H1 (cell line): ENCODE data around the gene KLHDC7B. TPM values are rescaled to one million over a fixed set of nuclear protein-coding genes. Genes with fewer than 3 reads are reported as not detected.

ENCODE experiments used
- CTCF ChIA-PET: fragments of 300-600 bp; sonication (Branson Sonifier 250); formaldehyde crosslinking; loops from one replicate; lab custom pipeline; 2021; ENCODE audit not compliant: partially characterized antibody; lab: Charles Lee
- POLR2A ChIA-PET: fragments of 300-600 bp; sonication (Branson Sonifier 250); formaldehyde crosslinking; loops from one replicate; lab custom pipeline; 2021; ENCODE audit warnings: inconsistent platforms; ENCODE audit not compliant: partially characterized antibody; lab: Charles Lee
- DNase-seq, 2 experiments: peaks; one replicate each; pipeline versions ENCODE4 v3.0.0 to v3.0.0-alpha.2; 2010 to 2022; ENCODE audit warnings: low spot score in 2 of 2, low read depth in 1 of 2, mixed read lengths in 1 of 2
- FAIRE-seq: peaks from 2 replicates; lab custom pipeline; 2011; peaks lifted over from hg19 to GRCh38; lab: Jason Lieb, UNC
- H2AFZ ChIP-seq: 2 replicates; pipeline ENCODE4 v1.8.1; 2012; ENCODE audit warnings: low read length, inconsistent platforms
- H2AK5ac ChIP-seq: 2 replicates; pipeline ENCODE4 v1.6.1; 2013; ENCODE audit warnings: low read depth, low read length
- H2BK120ac ChIP-seq: replicated peaks from 2 replicates; pipeline ENCODE3; 2013; ENCODE audit warnings: low read depth, low read length, inconsistent platforms
- H2BK12ac ChIP-seq: 2 replicates; pipeline ENCODE4 v1.6.1; 2013; ENCODE audit warnings: low read depth, low read length
- H2BK15ac ChIP-seq: 2 replicates; pipeline ENCODE4 v1.6.1; 2013; ENCODE audit warnings: low read length
- H2BK20ac ChIP-seq: 2 replicates; pipeline ENCODE4 v1.6.1; 2013; ENCODE audit warnings: low read length
- H2BK5ac ChIP-seq: 2 replicates; pipeline ENCODE4 v1.6.1; 2013; ENCODE audit warnings: low read depth, low read length
- H3K14ac ChIP-seq: 2 replicates; pipeline ENCODE4 v1.6.1; 2013; ENCODE audit warnings: inconsistent platforms; ENCODE audit not compliant: insufficient read length
- H3K18ac ChIP-seq: 2 replicates; pipeline ENCODE4 v1.6.1; 2013; ENCODE audit warnings: low read length; ENCODE audit errors: extremely low read depth
- H3K23ac ChIP-seq: 2 replicates; pipeline ENCODE4 v1.6.1; 2013; ENCODE audit warnings: inconsistent platforms; ENCODE audit not compliant: insufficient read length
- H3K23me2 ChIP-seq: 2 replicates; pipeline ENCODE4 v1.6.1; 2013; ENCODE audit warnings: low read depth, low read length
- H3K27ac ChIP-seq: 2 replicates; pipeline ENCODE4 v1.6.1; 2011; ENCODE audit warnings: low read depth, low read length, inconsistent platforms
- H3K27me3 ChIP-seq, 4 experiments: replicated peaks in 1 of 4; 1 replicate in 1 of 4; 2 replicates in 3 of 4; pipeline versions ENCODE4 v1.6.1 to v1.8.1; 2011 to 2013; ENCODE audit warnings: low read length in 3 of 4, mild to moderate bottlenecking in 3 of 4, inconsistent platforms in 2 of 4, mixed read lengths in 2 of 4, moderate library complexity in 1 of 4; ENCODE audit not compliant: control insufficient read depth in 3 of 4, insufficient read depth in 3 of 4; ENCODE audit errors: extremely low read depth in 1 of 4
- H3K36me3 ChIP-seq, 4 experiments: 2 replicates each; pipeline versions ENCODE4 v1.6.1 to v1.8.1; 2011 to 2013; ENCODE audit warnings: mild to moderate bottlenecking in 4 of 4, low read length in 3 of 4, moderate library complexity in 2 of 4, control low read depth in 1 of 4, inconsistent platforms in 1 of 4; ENCODE audit not compliant: insufficient read depth in 4 of 4, control insufficient read depth in 2 of 4
- H3K4ac ChIP-seq: replicated peaks from 2 replicates; pipeline ENCODE3; 2013; ENCODE audit warnings: low read length, low read depth, mixed read lengths, inconsistent platforms; ENCODE audit not compliant: insufficient read length
- H3K4me1 ChIP-seq, 4 experiments: replicated peaks in 1 of 4; 1 replicate in 1 of 4; 2 replicates in 3 of 4; pipeline versions ENCODE4 v1.6.1 to v1.8.1; 2011 to 2013; ENCODE audit warnings: low read length in 3 of 4, inconsistent platforms in 2 of 4, mixed read lengths in 1 of 4; ENCODE audit not compliant: insufficient read depth in 4 of 4, control insufficient read depth in 3 of 4
- H3K4me2 ChIP-seq, 2 experiments: 2 replicates each; pipeline versions ENCODE4 v1.6.1 to v1.8.1; 2011 to 2013; ENCODE audit warnings: low read depth in 2 of 2, low read length in 2 of 2, control low read depth in 1 of 2, inconsistent platforms in 1 of 2, mild to moderate bottlenecking in 1 of 2; ENCODE audit not compliant: insufficient read depth in 1 of 2
- H3K4me3 ChIP-seq, 4 experiments: fragments of 200-600, 300-600 bp in 1 of 4; sonication (generic), shearing (Covaris generic), sonication (Bioruptor Twin) in 1 of 4; 2 replicates each; pipeline versions ENCODE4 v1.5.1 to v1.8.1; 2011 to 2016; ENCODE audit warnings: low read length in 4 of 4, low read depth in 3 of 4, control low read depth in 2 of 4, inconsistent platforms in 2 of 4, mild to moderate bottlenecking in 2 of 4, mixed read lengths in 1 of 4, moderate library complexity in 1 of 4; ENCODE audit not compliant: insufficient read depth in 2 of 4; ENCODE audit errors: extremely low read depth in 1 of 4
- H3K56ac ChIP-seq: replicated peaks from 2 replicates; pipeline ENCODE3; 2013; ENCODE audit warnings: low read depth, mild to moderate bottlenecking, mixed read lengths, low read length, inconsistent platforms; ENCODE audit not compliant: insufficient read length
- H3K79me1 ChIP-seq: 2 replicates; pipeline ENCODE4 v1.6.1; 2013; ENCODE audit warnings: low read depth, low read length, control low read depth
- H3K79me2 ChIP-seq, 2 experiments: 2 replicates each; pipeline versions ENCODE4 v1.6.1 to v1.8.1; 2012 to 2013; ENCODE audit warnings: low read length in 2 of 2, mild to moderate bottlenecking in 2 of 2, inconsistent platforms in 1 of 2; ENCODE audit not compliant: insufficient read depth in 2 of 2, control insufficient read depth in 1 of 2
- H3K9ac ChIP-seq, 4 experiments: replicated peaks in 1 of 4; 1 replicate in 1 of 4; 2 replicates in 3 of 4; pipeline versions ENCODE4 v1.6.1 to v1.8.1; 2011 to 2013; ENCODE audit warnings: low read depth in 3 of 4, low read length in 3 of 4, control low read depth in 2 of 4, mild to moderate bottlenecking in 2 of 4, moderate library complexity in 2 of 4, inconsistent platforms in 1 of 4; ENCODE audit errors: extremely low read depth in 1 of 4
- H3K9me3 ChIP-seq, 2 experiments: 2 replicates each; pipeline versions ENCODE4 v1.6.1 to v1.8.1; 2012 to 2013; ENCODE audit warnings: mild to moderate bottlenecking in 2 of 2, moderate library complexity in 2 of 2, control low read depth in 1 of 2, inconsistent platforms in 1 of 2, low read depth in 1 of 2, low read length in 1 of 2, mixed read lengths in 1 of 2; ENCODE audit not compliant: insufficient read depth in 2 of 2
- H4K20me1 ChIP-seq, 2 experiments: replicated peaks in 1 of 2; 2 replicates each; pipeline versions ENCODE3 to v1.8.1; 2011 to 2013; ENCODE audit warnings: inconsistent platforms in 2 of 2, low read length in 2 of 2, mild to moderate bottlenecking in 1 of 2; ENCODE audit not compliant: insufficient read depth in 2 of 2, control insufficient read depth in 1 of 2
- H4K5ac ChIP-seq: 2 replicates; pipeline ENCODE4 v1.6.1; 2013; ENCODE audit warnings: low read length, low read depth, mixed read lengths, inconsistent platforms; ENCODE audit not compliant: insufficient read length
- H4K8ac ChIP-seq: 2 replicates; pipeline ENCODE4 v1.8.0; 2013; ENCODE audit warnings: mild to moderate bottlenecking, moderate library complexity, low read length, inconsistent platforms; ENCODE audit not compliant: insufficient read depth; ENCODE audit errors: extremely low read depth
- H4K91ac ChIP-seq: replicated peaks from 2 replicates; pipeline ENCODE3; 2013; ENCODE audit warnings: low read length, mixed read lengths, inconsistent platforms; ENCODE audit not compliant: insufficient read length
- BACH1 ChIP-seq: IDR thresholded peaks from 2 replicates; pipeline ENCODE4 v1.6.1; 2012; ENCODE audit warnings: low read length, improper control_type of control experiment
- BCL11A ChIP-seq, 2 experiments: IDR thresholded peaks; one replicate each; pipeline ENCODE4 v1.6.1; 2011; ENCODE audit warnings: low read depth in 2 of 2, low read length in 2 of 2, mild to moderate bottlenecking in 2 of 2
- BRCA1 ChIP-seq: IDR thresholded peaks from 2 replicates; pipeline ENCODE4 v1.6.1; 2012; ENCODE audit warnings: low read depth, low read length, improper control_type of control experiment
- CHD2 ChIP-seq: IDR thresholded peaks from 2 replicates; pipeline ENCODE4 v1.6.1; 2012; ENCODE audit warnings: low read length, improper control_type of control experiment
- CREB1 ChIP-seq: IDR thresholded peaks from 2 replicates; pipeline ENCODE4 v1.6.1; 2012; ENCODE audit warnings: inconsistent platforms
- KDM5A ChIP-seq: fragments of 200-600 bp; IDR thresholded peaks from 2 replicates; pipeline ENCODE4 v1.7.1; 2012; ENCODE audit warnings: mild to moderate bottlenecking, low read length, inconsistent platforms, mixed read lengths
- MAFK ChIP-seq: IDR thresholded peaks from 2 replicates; pipeline ENCODE4 v1.6.1; 2012; ENCODE audit warnings: low read depth, mild to moderate bottlenecking, improper control_type of control experiment, low read length
- RFX5 ChIP-seq: IDR thresholded peaks from 2 replicates; pipeline ENCODE4 v1.6.1; 2011; ENCODE audit warnings: low read depth, low read length, improper control_type of control experiment, borderline replicate concordance
- SP4 ChIP-seq: IDR thresholded peaks from 2 replicates; pipeline ENCODE4 v1.6.1; 2012; ENCODE audit warnings: low read length, inconsistent platforms
- YY1 ChIP-seq: IDR thresholded peaks from 2 replicates; pipeline ENCODE4 v1.6.1; 2011; ENCODE audit warnings: low read depth, mild to moderate bottlenecking, low read length
- WGBS, 2 experiments: shearing (Covaris generic) in 1 of 2; methylation state at CpG; one replicate each; pipeline versions ENCODE4 v1.1.6 to v1.1.7; 2013 to 2015; ENCODE audit warnings: low lambda C conversion rate in 2 of 2, mixed read lengths in 2 of 2, inconsistent platforms in 1 of 2, low coverage in 1 of 2, missing lambda C conversion rate in 1 of 2; ENCODE audit not compliant: insufficient replicate concordance in 2 of 2, insufficient coverage in 1 of 2, insufficient read length in 1 of 2; ENCODE audit errors: extremely low coverage in 1 of 2, missing lambda C conversion rate in 1 of 2; 5-methylcytosine and 5-hydroxymethylcytosine counted together
- polyA plus RNA-seq, 7 experiments: library from polyadenylated mRNA; depleted of rRNA in 3 of 7; stranded (reverse) in 5 of 7; unstranded in 2 of 7; fragments of >200 nt in 5 of 7; fragments of 200-250 nt in 2 of 7; gene quantifications; 1 replicate in 5 of 7; 2 replicates in 1 of 7; 4 replicates in 1 of 7; pipeline versions ENCODE4 v1.2.1 to v1.2.3, GENCODE V29; 2011 to 2013; ENCODE audit warnings: missing spikeins in 2 of 7, mixed read lengths in 2 of 7
- total RNA-seq: library from RNA; stranded (reverse); fragmentation: NEBNext Ultra II Directional; extraction: Animal tissue kit (Norgen Biotek cat#: 25700); gene quantifications from 2 replicates; pipeline ENCODE4 v1.2.1, GENCODE V29; 2021

The KLHDC7B gene
- total and polyA plus RNA-seq, 2 of the 8 experiments (the other 6 are each of a cell fraction or from before 2014, with no cell fraction given), result not detected

DNA sequence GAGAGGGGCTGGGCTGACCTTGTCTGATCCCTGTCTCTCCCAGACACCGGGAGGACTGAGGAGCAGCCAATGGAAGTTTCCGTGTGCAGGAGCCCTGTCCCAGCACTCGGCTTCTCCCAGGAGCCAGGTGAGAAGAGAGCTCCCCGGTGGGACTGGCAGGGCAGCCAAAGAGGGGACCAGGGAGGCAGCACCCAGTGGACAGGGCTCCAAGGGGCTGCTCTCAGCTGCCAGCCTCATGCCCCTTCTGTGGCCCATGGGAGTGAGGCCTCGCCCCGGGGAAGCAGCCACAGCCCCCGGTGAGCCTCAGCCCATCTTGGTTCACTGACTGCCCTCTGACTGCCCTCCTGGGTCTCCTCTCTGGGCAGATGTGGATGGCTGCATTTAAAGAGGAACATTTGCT, 27.1 kb upstream of the KLHDC7B start:
- Histone ChIP-seq H2AFZ (no peak overlapping the region), H2BK15ac (no peak overlapping the region), H3K23me2 (no peaks in the 10 kb centered on the region), H2BK120ac (no peak overlapping the region), H2BK12ac (no peak overlapping the region), H3K79me2 (peaks cover 10 to 17% of the 10 kb centered on the region in 2 experiments; a peak in 2 of 4 replicates), H3K14ac (no peak overlapping the region), H4K5ac (no peak overlapping the region), H4K8ac (no peak overlapping the region), H4K91ac (no peak overlapping the region), H3K27ac (no peak overlapping the region), H3K9ac (no peak overlapping the region), H3K79me1 (peaks cover 8% of the 10 kb centered on the region; the same call in 1 of the 2 replicates), H3K4me1 (no peaks in the 10 kb centered on the region), H3K36me3 (peaks cover 4 to 21% (median 17%) of the 10 kb centered on the region in 4 experiments; a peak in 7 of 8 replicates), H3K23ac (no peak overlapping the region), H3K4ac (no peak overlapping the region), H3K4me2 (no peak overlapping the region), H3K9me3 (no peaks in the 10 kb centered on the region), H3K27me3 (no peaks in the 10 kb centered on the region), H2BK20ac (no peak overlapping the region), H2BK5ac (no peak overlapping the region), H3K56ac (no peak overlapping the region), H2AK5ac (no peak overlapping the region), H3K4me3 (no peak overlapping the region), H3K18ac (no peak overlapping the region), H4K20me1 (peaks cover 6 to 16% of the 10 kb centered on the region in 2 experiments)
- 96% methylated on average over 7 of the region's 7 CpGs; no CpG with 5 or more reads in 1 of the 2 experiments for WGBS, 2 experiments
- CTCF ChIA-PET, result interaction anchor here (0.9 kb wide), 1 partner anchor 46 kb away, joined by 3 read pairs; no protein-coding TSS in a partner anchor
- FAIRE-seq (no peak), DNase-seq (no peak)
- TF ChIP-seq BACH1 (no peak), MAFK (no peak), SP4 (no peak), BRCA1 (no peak), CHD2 (no peak), KDM5A (no peak), YY1 (no peak), BCL11A (IDR thresholded peaks at IDR 0.05; ENCODE audit: low read depth in 2 of 2, low read length in 2 of 2) (no peak), CREB1 (no peak), RFX5 (no peak)
- POLR2A ChIA-PET, result interaction anchor here (0.8 to 1.3 kb wide), 2 partner anchors 10 to 11 kb away, joined by 3 to 8 read pairs; partner anchors contain the start of genes LMF2 and NCAPH2
